CD4-positive, alpha-beta T cell treated with Interleukin-15 for 4 hours (primary cell): ENCODE data around the gene ZDHHC11B.
"Not testable (repeated sequence)": the region's sequence is repeated elsewhere in the genome, so short reads cannot be mapped to it uniquely, and the experiment has no call there.

ENCODE experiments used
- DNase-seq: peaks from one replicate; pipeline ENCODE4 v3.0.0-alpha.2; 2020; ENCODE audit warnings: low spot score

The ZDHHC11B gene

GRCh38 chr5:785181-785705, 714 bp upstream of the ZDHHC11B start:
- not testable (repeated sequence) for DNase-seq

GRCh38 chr5:783881-784427, 575 bp downstream of the ZDHHC11B start:
- DNase-seq, result peak; percentile 18

GRCh38 chr5:783049-783802, 1.3 kb downstream of the ZDHHC11B start:
- not testable (repeated sequence) for DNase-seq

GRCh38 chr5:782356-782755, 2.2 kb downstream of the ZDHHC11B start:
- not testable (repeated sequence) for DNase-seq

GRCh38 chr5:780571-780970, 4.0 kb downstream of the ZDHHC11B start:
- DNase-seq, result not testable (repeated sequence)

- not testable (repeated sequence) for DNase-seq
These were observed 5.6 kb downstream of the ZDHHC11B start for GRCh38 chr5:778967-779366.

- not testable (repeated sequence) for DNase-seq
These were observed 6.1 kb downstream of the ZDHHC11B start for GRCh38 chr5:778421-778820.

- no peak for DNase-seq
These were observed 6.8 kb downstream of the ZDHHC11B start for GRCh38 chr5:777756-778161.

GRCh38 chr5:776862-777711, 7.4 kb downstream of the ZDHHC11B start:
- DNase-seq, result no peak

GRCh38 chr5:775961-776861, 8.3 kb downstream of the ZDHHC11B start:
- no peak for DNase-seq

GRCh38 chr5:775595-775960, 9.0 kb downstream of the ZDHHC11B start:
- DNase-seq, result not testable (repeated sequence)

GRCh38 chr5:774854-775505, 9.5 kb downstream of the ZDHHC11B start:
- DNase-seq, result not testable (repeated sequence)

- not testable (repeated sequence) for DNase-seq
These were observed 10.2 kb downstream of the ZDHHC11B start for GRCh38 chr5:774304-774703.

GRCh38 chr5:773517-774264, 10.8 kb downstream of the ZDHHC11B start:
- DNase-seq, result no peak

GRCh38 chr5:772931-773330, 11.6 kb downstream of the ZDHHC11B start:
- not testable (repeated sequence) for DNase-seq

GRCh38 chr5:772547-772890, 12.0 kb downstream of the ZDHHC11B start:
- DNase-seq, result not testable (repeated sequence)

GRCh38 chr5:771841-772546, 12.5 kb downstream of the ZDHHC11B start:
- DNase-seq, result not testable (repeated sequence)

GRCh38 chr5:771087-771781, 13.3 kb downstream of the ZDHHC11B start:
- DNase-seq, result not testable (repeated sequence)

GRCh38 chr5:770585-770984, 13.9 kb downstream of the ZDHHC11B start:
- DNase-seq, result not testable (repeated sequence)
